Measurements from ENCODE around the gene HIVEP1. TPM values are rescaled to one million over a fixed set of nuclear protein-coding genes. Genes with fewer than 3 reads are reported as not detected.
A peak's percentile ranks its signal among the peaks of the same experiment; 100 is the strongest.

Gene HIVEP1
- total and polyA plus RNA-seq, 7 experiments from 2014 or later, result 13.2 to 86.1 (median 31.5) TPM

- POLR2A ChIA-PET, result interaction anchor here (0.6 to 1.1 kb wide), 3 partner anchors 22 to 106 kb away, joined by 3 to 4 read pairs (median 4); no protein-coding TSS in a partner anchor
- Histone ChIP-seq H3K27ac (ENCODE audit: low read depth, low read length) (no peak overlapping the region), H3K36me3 (ENCODE audit: control insufficient read depth in 2 of 3, insufficient read depth in 3 of 3, low read length in 3 of 3) (peaks cover 0 to 28% (median 11%) of the 10 kb centered on the region in 3 experiments), H3K9me3 (ENCODE audit: control insufficient read depth in 2 of 3, low read length in 3 of 3) (peaks cover 0 to 8% (median 0%) of the 10 kb centered on the region in 3 experiments), H3K27me3 (ENCODE audit: control insufficient read depth in 2 of 2, insufficient read depth in 2 of 2, low read length in 2 of 2) (no peaks in the 10 kb centered on the region), H3K4me3 (ENCODE audit: low read length) (no peak overlapping the region), H3K4me1 (ENCODE audit: control insufficient read depth in 2 of 2, insufficient read depth in 2 of 2, low read length in 2 of 2) (peaks cover 9 to 29% of the 10 kb centered on the region in 2 donors)
- no peak overlapping the region for H3K27ac Mint-ChIP-seq
- DNase-seq (no peak), ATAC-seq (no peak)
- intact Hi-C loops (cut with micrococcal nuclease), result loop anchor here in 1 of 2 donors (5.0 kb wide), 1 partner anchor 1025 kb away; the partner anchor contains the start of gene SMIM13
- peaks cover 20 to 64% (median 59%) of the 10 kb centered on the region in 5 donors for H3K36me3 Mint-ChIP-seq
- CTCF ChIA-PET, result no interaction called here
- H3K27me3 Mint-ChIP-seq, result no peaks in the 10 kb centered on the region
- H3K4me3 Mint-ChIP-seq, result no peak overlapping the region
- H3K4me1 Mint-ChIP-seq, result peaks cover 39 to 82% (median 76%) of the 10 kb centered on the region in 7 donors
- peaks cover 4 to 28% (median 12%) of the 10 kb centered on the region in 11 donors for H3K9me3 Mint-ChIP-seq
These were observed 104.9 kb downstream of the HIVEP1 start for GRCh38 chr6:12116978-12117377.

DNA sequence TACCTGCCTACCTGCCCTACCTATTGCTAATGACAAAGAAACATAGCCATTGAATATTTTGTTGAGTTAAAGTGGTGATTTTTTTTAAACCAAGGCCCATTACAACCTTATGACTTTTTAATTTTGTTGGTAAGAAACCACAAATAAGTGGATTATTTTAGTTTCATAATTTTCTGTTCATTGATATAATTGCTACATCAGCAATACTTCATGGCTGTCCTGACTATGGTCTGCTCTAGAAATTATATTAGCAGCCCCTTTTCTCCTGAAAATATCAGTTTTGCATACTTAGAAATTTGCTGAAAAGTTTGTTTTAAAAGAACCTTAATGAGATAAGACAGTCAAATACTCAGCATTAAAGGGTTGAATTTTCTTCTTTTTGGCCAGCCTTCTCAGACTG is 106.5 kb downstream of the HIVEP1 start:
- ChIA-PET POLR2A (interaction anchor here (1.3 kb wide), 1 partner anchor 8 kb away, joined by 3 read pairs; no protein-coding TSS in a partner anchor), CTCF (no interaction called here)
- intact Hi-C loops (cut with micrococcal nuclease), result loop anchor here in 1 of 2 donors (1.0 to 5.0 kb wide), 7 partner anchors 8 to 1026 kb away; partner anchors contain the start of gene SMIM13
- Histone ChIP-seq H3K27me3 (ENCODE audit: control insufficient read depth in 2 of 2, insufficient read depth in 2 of 2, low read length in 2 of 2) (no peaks in the 10 kb centered on the region), H3K27ac (ENCODE audit: low read depth, low read length) (no peak overlapping the region), H3K9me3 (ENCODE audit: control insufficient read depth in 2 of 3, low read length in 3 of 3) (peaks cover 0 to 8% (median 0%) of the 10 kb centered on the region in 3 experiments), H3K4me3 (ENCODE audit: low read length) (no peak overlapping the region), H3K36me3 (ENCODE audit: control insufficient read depth in 2 of 3, insufficient read depth in 3 of 3, low read length in 3 of 3) (peaks cover 0 to 29% (median 11%) of the 10 kb centered on the region in 3 experiments), H3K4me1 (ENCODE audit: control insufficient read depth in 2 of 2, insufficient read depth in 2 of 2, low read length in 2 of 2) (peaks cover 9 to 20% of the 10 kb centered on the region in 2 donors)
- Mint-ChIP-seq H3K4me3 (peak overlapping the region in 6 of 10 donors; percentile 25 to 63 (median 42)), H3K27ac (peak overlapping the region in 8 of 9 donors; percentile 45 to 85 (median 66)), H3K27me3 (no peaks in the 10 kb centered on the region), H3K36me3 (peaks cover 20 to 66% (median 65%) of the 10 kb centered on the region in 5 donors), H3K4me1 (peaks cover 30 to 81% (median 70%) of the 10 kb centered on the region in 7 donors), H3K9me3 (peaks cover 4 to 29% (median 12%) of the 10 kb centered on the region in 11 donors)
- no peak for ATAC-seq
- no peak for DNase-seq

DNA sequence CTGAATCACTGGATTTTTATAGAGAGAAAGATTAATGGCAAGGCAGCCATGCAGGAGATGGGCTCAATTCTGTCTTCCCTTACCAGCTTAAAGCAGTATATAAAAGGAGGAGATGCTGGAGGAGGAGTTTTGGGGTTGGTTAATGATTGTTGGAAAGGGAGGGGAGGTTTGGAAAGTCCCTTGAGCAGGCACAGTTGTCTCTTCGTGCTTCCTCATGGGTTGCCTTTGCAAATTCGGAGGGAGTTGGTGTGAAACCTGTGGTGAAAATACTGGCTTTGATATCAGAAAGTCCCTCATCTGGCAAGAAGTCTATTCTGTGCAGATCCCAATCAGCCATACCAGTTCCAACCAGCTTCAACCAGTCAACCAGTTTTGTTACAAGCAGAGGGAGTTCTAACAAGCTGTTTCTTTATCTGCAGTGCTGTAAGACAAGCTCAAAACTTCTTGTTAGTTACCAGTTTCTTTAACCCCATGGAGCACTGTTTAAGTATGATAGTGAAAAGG is 107.0 kb downstream of the HIVEP1 start:
- Mint-ChIP-seq H3K27ac (peak overlapping the region; percentile 28 to 85 (median 68)), H3K4me3 (peak overlapping the region in 8 of 10 donors; percentile 1 to 56 (median 35)), H3K36me3 (peaks cover 17 to 67% (median 66%) of the 10 kb centered on the region in 5 donors), H3K27me3 (no peaks in the 10 kb centered on the region), H3K9me3 (peaks cover 4 to 29% (median 12%) of the 10 kb centered on the region in 11 donors), H3K4me1 (peaks cover 28 to 81% (median 70%) of the 10 kb centered on the region in 7 donors)
- Histone ChIP-seq H3K27me3 (ENCODE audit: control insufficient read depth in 2 of 2, insufficient read depth in 2 of 2, low read length in 2 of 2) (no peaks in the 10 kb centered on the region), H3K4me1 (ENCODE audit: control insufficient read depth in 2 of 2, insufficient read depth in 2 of 2, low read length in 2 of 2) (peaks cover 9 to 21% of the 10 kb centered on the region in 2 donors), H3K36me3 (ENCODE audit: control insufficient read depth in 2 of 3, insufficient read depth in 3 of 3, low read length in 3 of 3) (peaks cover 0 to 29% (median 11%) of the 10 kb centered on the region in 3 experiments), H3K4me3 (ENCODE audit: low read length) (no peak overlapping the region), H3K9me3 (ENCODE audit: control insufficient read depth in 2 of 3, low read length in 3 of 3) (peaks cover 0 to 8% (median 0%) of the 10 kb centered on the region in 3 experiments), H3K27ac (ENCODE audit: low read depth, low read length) (no peak overlapping the region)
- ATAC-seq (peak; percentile 92), DNase-seq (peak in 8 of 9 donors; percentile 16 to 76 (median 48))
- ChIA-PET CTCF (interaction anchor here (0.8 kb wide), 1 partner anchor 243 kb away, joined by 3 read pairs; no protein-coding TSS in a partner anchor), POLR2A (interaction anchor here (0.6 to 1.3 kb wide), 2 partner anchors 9 to 112 kb away, joined by 3 to 5 read pairs; no protein-coding TSS in a partner anchor)
- intact Hi-C loops (cut with micrococcal nuclease), result loop anchor here in 1 of 2 donors (1.0 to 5.0 kb wide), 7 partner anchors 9 to 1027 kb away; partner anchors contain the start of gene SMIM13

GRCh38 chr6:12125396-12125795 is 113.3 kb downstream of the HIVEP1 start:
- H3K9me3 ChIP-seq (ENCODE audit: control insufficient read depth in 2 of 3, low read length in 3 of 3), result no peaks in the 10 kb centered on the region
- intact Hi-C loops (cut with micrococcal nuclease), result no loop called here
- POLR2A ChIA-PET, result interaction anchor here (1.1 to 2.4 kb wide), 3 partner anchors 10 to 113 kb away, joined by 4 to 10 read pairs (median 5); no protein-coding TSS in a partner anchor
- DNase-seq, result no peak
- peaks cover 39 to 78% (median 67%) of the 10 kb centered on the region in 7 donors for H3K4me1 Mint-ChIP-seq
- H3K9me3 Mint-ChIP-seq, result peaks cover 0 to 19% (median 0%) of the 10 kb centered on the region in 11 donors
- H3K27me3 ChIP-seq (ENCODE audit: control insufficient read depth in 2 of 2, insufficient read depth in 2 of 2, low read length in 2 of 2), result no peaks in the 10 kb centered on the region
- no peak overlapping the region for H3K4me3 ChIP-seq (ENCODE audit: low read length)
- ATAC-seq, result no peak
- H3K27me3 Mint-ChIP-seq, result no peaks in the 10 kb centered on the region
- H3K27ac Mint-ChIP-seq, result peak overlapping the region; percentile 16 to 88 (median 76)
- CTCF ChIA-PET, result no interaction called here
- H3K27ac ChIP-seq (ENCODE audit: low read depth, low read length), result peak overlapping the region; percentile 9
- peaks cover 0 to 17% (median 11%) of the 10 kb centered on the region in 3 experiments for H3K36me3 ChIP-seq (ENCODE audit: control insufficient read depth in 2 of 3, insufficient read depth in 3 of 3, low read length in 3 of 3)
- H3K4me3 Mint-ChIP-seq, result peak overlapping the region in 9 of 10 donors; percentile 10 to 76 (median 63)
- H3K36me3 Mint-ChIP-seq, result peaks cover 8 to 76% (median 51%) of the 10 kb centered on the region in 5 donors
- H3K4me1 ChIP-seq (ENCODE audit: control insufficient read depth in 2 of 2, insufficient read depth in 2 of 2, low read length in 2 of 2), result peaks cover 0 to 35% of the 10 kb centered on the region in 2 donors

- H3K4me3 Mint-ChIP-seq, result peak overlapping the region in 9 of 10 donors; percentile 44 to 76 (median 63)
- POLR2A ChIA-PET, result interaction anchor here (1.1 to 1.4 kb wide), 2 partner anchors 12 to 113 kb away, joined by 4 to 5 read pairs; no protein-coding TSS in a partner anchor
- H3K9me3 Mint-ChIP-seq, result peaks cover 0 to 14% (median 0%) of the 10 kb centered on the region in 11 donors
- no peaks in the 10 kb centered on the region for H3K9me3 ChIP-seq (ENCODE audit: control insufficient read depth in 2 of 3, low read length in 3 of 3)
- H3K4me1 ChIP-seq (ENCODE audit: control insufficient read depth in 2 of 2, insufficient read depth in 2 of 2, low read length in 2 of 2), result peaks cover 0 to 35% of the 10 kb centered on the region in 2 donors
- no peak overlapping the region for H3K4me3 ChIP-seq (ENCODE audit: low read length)
- peak in 5 of 9 donors; percentile 42 to 62 (median 52) for DNase-seq
- H3K27me3 ChIP-seq (ENCODE audit: control insufficient read depth in 2 of 2, insufficient read depth in 2 of 2, low read length in 2 of 2), result no peaks in the 10 kb centered on the region
- peaks cover 0 to 11% (median 7%) of the 10 kb centered on the region in 3 experiments for H3K36me3 ChIP-seq (ENCODE audit: control insufficient read depth in 2 of 3, insufficient read depth in 3 of 3, low read length in 3 of 3)
- H3K4me1 Mint-ChIP-seq, result peaks cover 38 to 71% (median 62%) of the 10 kb centered on the region in 7 donors
- CTCF ChIA-PET, result no interaction called here
- ATAC-seq, result peak; percentile 75
- intact Hi-C loops (cut with micrococcal nuclease), result loop anchor here in 1 of 2 donors (1.0 kb wide), 1 partner anchor 12 kb away; no protein-coding TSS in a partner anchor
- H3K27ac ChIP-seq (ENCODE audit: low read depth, low read length), result no peak overlapping the region
- H3K27ac Mint-ChIP-seq, result peak overlapping the region; percentile 16 to 88 (median 70)
- H3K36me3 Mint-ChIP-seq, result peaks cover 5 to 69% (median 48%) of the 10 kb centered on the region in 5 donors
- H3K27me3 Mint-ChIP-seq, result no peaks in the 10 kb centered on the region
These were observed 113.9 kb downstream of the HIVEP1 start for GRCh38 chr6:12126051-12126450.

DNA sequence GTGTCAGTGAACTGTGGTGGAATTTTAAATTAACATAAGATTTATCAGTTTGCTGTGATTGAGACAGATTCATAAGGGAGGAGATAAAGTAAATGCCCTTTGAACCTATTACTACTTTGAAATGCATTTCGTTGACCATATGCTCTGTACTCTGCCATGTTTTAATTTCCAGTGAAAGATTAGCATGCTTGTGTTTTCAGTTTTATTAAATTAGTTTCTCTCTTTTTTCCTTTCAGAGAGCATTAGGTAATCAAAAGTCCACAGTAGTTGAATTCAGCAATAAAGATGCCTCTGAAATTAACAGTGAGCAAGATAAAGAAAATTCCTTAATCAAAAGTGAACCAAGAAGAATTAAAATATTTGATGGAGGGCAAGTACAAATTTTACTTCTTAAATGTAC is 117.4 kb downstream of the HIVEP1 start:
- Mint-ChIP-seq H3K4me3 (no peak overlapping the region), H3K27ac (no peak overlapping the region), H3K36me3 (peaks cover 5 to 45% (median 27%) of the 10 kb centered on the region in 5 donors), H3K27me3 (no peaks in the 10 kb centered on the region), H3K9me3 (peaks cover 0 to 4% (median 0%) of the 10 kb centered on the region in 11 donors), H3K4me1 (peaks cover 27 to 55% (median 46%) of the 10 kb centered on the region in 7 donors)
- Histone ChIP-seq H3K27ac (ENCODE audit: low read depth, low read length) (no peak overlapping the region), H3K4me1 (ENCODE audit: control insufficient read depth in 2 of 2, insufficient read depth in 2 of 2, low read length in 2 of 2) (peaks cover 0 to 27% of the 10 kb centered on the region in 2 donors), H3K36me3 (ENCODE audit: control insufficient read depth in 2 of 3, insufficient read depth in 3 of 3, low read length in 3 of 3) (no peaks in the 10 kb centered on the region), H3K27me3 (ENCODE audit: control insufficient read depth in 2 of 2, insufficient read depth in 2 of 2, low read length in 2 of 2) (no peaks in the 10 kb centered on the region), H3K9me3 (ENCODE audit: control insufficient read depth in 2 of 3, low read length in 3 of 3) (no peaks in the 10 kb centered on the region), H3K4me3 (ENCODE audit: low read length) (no peak overlapping the region)
- intact Hi-C loops (cut with micrococcal nuclease), result no loop called here
- ATAC-seq, result no peak
- DNase-seq, result no peak
- ChIA-PET CTCF (no interaction called here), POLR2A (no interaction called here)
